Central memory CD8-positive, alpha-beta T cell (primary cell): ENCODE measurements around the gene SPRR2B.
"Not testable (repeated sequence)": the region's sequence is repeated elsewhere in the genome, so short reads cannot be mapped to it uniquely, and the experiment has no call there.

Experiments used
- ATAC-seq: fragments of 150-1000 bp; cut with Tn5 transposase; replicated peaks from 2 replicates; pipeline ENCODE4 v1.10.0; 2022; ENCODE audit warnings: mild to moderate bottlenecking, moderate FRiP score, moderate number of reproducible peaks; ENCODE audit not compliant: poor library complexity, severe bottlenecking; ENCODE audit errors: extremely low read depth
- DNase-seq, 2 donors: peaks; one replicate each; pipeline ENCODE4 v3.0.0; 2021; ENCODE audit warnings: low spot score in 2 of 2
- H3K27ac Mint-ChIP-seq: one replicate; pipeline ENCODE4 v1.8.0; 2022; ENCODE audit warnings: low read depth, mild to moderate bottlenecking, moderate library complexity, mixed read lengths
- H3K27me3 Mint-ChIP-seq: one replicate; pipeline ENCODE4 v1.8.0; 2022; ENCODE audit warnings: mixed read lengths
- H3K36me3 Mint-ChIP-seq: one replicate; pipeline ENCODE4 v1.8.0; 2022; ENCODE audit warnings: mild to moderate bottlenecking, moderate library complexity, mixed read lengths; ENCODE audit not compliant: insufficient read depth
- H3K4me1 Mint-ChIP-seq: one replicate; pipeline ENCODE4 v1.8.0; 2022; ENCODE audit warnings: mixed read lengths
- H3K4me3 Mint-ChIP-seq: one replicate; pipeline ENCODE4 v1.8.0; 2022; ENCODE audit warnings: mild to moderate bottlenecking, moderate library complexity, mixed read lengths
- H3K9me3 Mint-ChIP-seq: one replicate; pipeline ENCODE4 v1.8.0; 2022; ENCODE audit warnings: mixed read lengths

Gene SPRR2B

GRCh38 chr1:153071511-153071910 lies at the start of gene SPRR2B:
SPRR2B (minus strand) TSS chr1:153071611; CDS start chr1:153070839, 772 bp downstream.
- Mint-ChIP-seq H3K9me3 (no peaks in the 10 kb centered on the region), H3K4me1 (no peaks in the 10 kb centered on the region), H3K36me3 (no peaks in the 10 kb centered on the region), H3K27me3 (peaks cover 36% of the 10 kb centered on the region), H3K4me3 (no peak within 1 kb of the TSS), H3K27ac (no peak within 1 kb of the TSS)
- ATAC-seq (no peak), DNase-seq (no peak)

GRCh38 chr1:153120945-153121344 lies 49.5 kb upstream of the SPRR2B start:
- Mint-ChIP-seq H3K4me3 (no peak overlapping the region), H3K36me3 (peaks cover 2% of the 10 kb centered on the region), H3K27ac (no peak overlapping the region), H3K9me3 (peaks cover 12% of the 10 kb centered on the region), H3K27me3 (peaks cover 55% of the 10 kb centered on the region), H3K4me1 (no peaks in the 10 kb centered on the region)
- no peak for DNase-seq
- no peak for ATAC-seq

GRCh38 chr1:153119491-153119971 lies 48.1 kb upstream of the SPRR2B start:
- H3K4me3 Mint-ChIP-seq = no peak overlapping the region
- H3K9me3 Mint-ChIP-seq = peaks cover under 1% of the 10 kb centered on the region
- H3K4me1 Mint-ChIP-seq = no peaks in the 10 kb centered on the region
- H3K27ac Mint-ChIP-seq = no peak overlapping the region
- ATAC-seq (no peak), DNase-seq (no peak)
- peaks cover 2% of the 10 kb centered on the region for H3K36me3 Mint-ChIP-seq
- H3K27me3 Mint-ChIP-seq = peaks cover 69% of the 10 kb centered on the region

- not testable (repeated sequence) for H3K9me3 Mint-ChIP-seq, ATAC-seq, H3K27ac Mint-ChIP-seq, H3K4me3 Mint-ChIP-seq, H3K4me1 Mint-ChIP-seq, H3K36me3 Mint-ChIP-seq, DNase-seq
- H3K27me3 Mint-ChIP-seq = peaks cover 82% of the 10 kb centered on the region
Measured at GRCh38 chr1:153115264-153115663, 43.9 kb upstream of the SPRR2B start.

GRCh38 chr1:153113416-153113815 lies 42.0 kb upstream of the SPRR2B start, which contains the start of gene SPRR2F:
SPRR2F (minus strand) TSS chr1:153113516; CDS start chr1:153112733, 783 bp downstream.
- Mint-ChIP-seq H3K36me3 (no peaks in the 10 kb centered on the region), H3K27ac (no peak within 1 kb of the TSS), H3K4me3 (no peak within 1 kb of the TSS), H3K9me3 (no peaks in the 10 kb centered on the region), H3K27me3 (peaks cover 65% of the 10 kb centered on the region), H3K4me1 (no peaks in the 10 kb centered on the region)
- ATAC-seq (no peak), DNase-seq (no peak)

GRCh38 chr1:153112454-153112853 lies 41.0 kb upstream of the SPRR2B start:
- H3K4me3 Mint-ChIP-seq, DNase-seq, H3K9me3 Mint-ChIP-seq, H3K27ac Mint-ChIP-seq, ATAC-seq, H3K36me3 Mint-ChIP-seq, H3K4me1 Mint-ChIP-seq: not testable (repeated sequence)
- peaks cover 65% of the 10 kb centered on the region for H3K27me3 Mint-ChIP-seq

GRCh38 chr1:153100245-153100644 lies 28.8 kb upstream of the SPRR2B start:
- no peak for ATAC-seq
- H3K4me1 Mint-ChIP-seq = no peaks in the 10 kb centered on the region
- peaks cover 79% of the 10 kb centered on the region for H3K27me3 Mint-ChIP-seq
- H3K9me3 Mint-ChIP-seq = no peaks in the 10 kb centered on the region
- no peak for DNase-seq
- no peaks in the 10 kb centered on the region for H3K36me3 Mint-ChIP-seq
- H3K4me3 Mint-ChIP-seq = no peak overlapping the region
- no peak overlapping the region for H3K27ac Mint-ChIP-seq

- Mint-ChIP-seq H3K4me1 (no peaks in the 10 kb centered on the region), H3K27me3 (peaks cover 79% of the 10 kb centered on the region), H3K36me3 (no peaks in the 10 kb centered on the region), H3K27ac (no peak overlapping the region), H3K9me3 (no peaks in the 10 kb centered on the region), H3K4me3 (no peak overlapping the region)
- no peak for DNase-seq
- ATAC-seq = no peak
Measured at GRCh38 chr1:153099461-153100045, 28.1 kb upstream of the SPRR2B start.

- Mint-ChIP-seq H3K27me3 (peaks cover 60% of the 10 kb centered on the region), H3K4me1 (no peaks in the 10 kb centered on the region), H3K36me3 (no peaks in the 10 kb centered on the region), H3K4me3 (no peak overlapping the region), H3K27ac (no peak overlapping the region), H3K9me3 (no peaks in the 10 kb centered on the region)
- ATAC-seq (no peak), DNase-seq (no peak)
Measured at GRCh38 chr1:153095764-153096163, 24.4 kb upstream of the SPRR2B start.

- no peaks in the 10 kb centered on the region for H3K36me3 Mint-ChIP-seq
- peaks cover 66% of the 10 kb centered on the region for H3K27me3 Mint-ChIP-seq
- H3K9me3 Mint-ChIP-seq = no peaks in the 10 kb centered on the region
- ATAC-seq (no peak), DNase-seq (no peak)
- H3K4me3 Mint-ChIP-seq = no peak within 1 kb of the TSS
- no peaks in the 10 kb centered on the region for H3K4me1 Mint-ChIP-seq
- H3K27ac Mint-ChIP-seq = no peak within 1 kb of the TSS
Measured at GRCh38 chr1:153094426-153094825, 23.0 kb upstream of the SPRR2B start, which contains the start of gene SPRR2E. SPRR2E (minus strand) TSS chr1:153094526; CDS start chr1:153093751, 775 bp downstream.

- no peaks in the 10 kb centered on the region for H3K4me1 Mint-ChIP-seq
- no peak for DNase-seq
- ATAC-seq = no peak
- no peaks in the 10 kb centered on the region for H3K9me3 Mint-ChIP-seq
- no peak overlapping the region for H3K4me3 Mint-ChIP-seq
- no peak overlapping the region for H3K27ac Mint-ChIP-seq
- H3K27me3 Mint-ChIP-seq = peaks cover 70% of the 10 kb centered on the region
- no peaks in the 10 kb centered on the region for H3K36me3 Mint-ChIP-seq
Measured at GRCh38 chr1:153087652-153088051, 16.2 kb upstream of the SPRR2B start.

- DNase-seq (no peak), ATAC-seq (no peak)
- Mint-ChIP-seq H3K36me3 (no peaks in the 10 kb centered on the region), H3K9me3 (peaks cover 6% of the 10 kb centered on the region), H3K4me3 (no peak overlapping the region), H3K27ac (no peak overlapping the region), H3K27me3 (peaks cover 58% of the 10 kb centered on the region), H3K4me1 (no peaks in the 10 kb centered on the region)
Measured at GRCh38 chr1:153081736-153082135, 10.3 kb upstream of the SPRR2B start.
